Thyroid gland (tissue), 4 donors: ENCODE data around the gene CYFIP2. TPM values are rescaled to one million over a fixed set of nuclear protein-coding genes. Genes with fewer than 3 reads are reported as not detected.

ENCODE experiments used
- DNase-seq, 2 donors: peaks; one replicate each; pipeline ENCODE4 v3.0.0-alpha.2; 2019
- H3K27ac ChIP-seq, 3 donors: fragments of 200-600 bp; sonication (generic); 1 replicate in 2 of 3; 2 replicates in 1 of 3; pipeline ENCODE4 v1.5.1; 2016 to 2019; ENCODE audit warnings: mild to moderate bottlenecking in 1 of 3, moderate library complexity in 1 of 3
- H3K27me3 ChIP-seq: fragments of 200-600 bp; sonication (generic); one replicate; pipeline ENCODE4 v1.5.1; 2019
- H3K36me3 ChIP-seq, 2 donors: fragments of 200-600 bp; sonication (generic); one replicate each; pipeline ENCODE4 v1.5.1; 2016 to 2019
- H3K4me1 ChIP-seq, 2 donors: fragments of 200-600 bp; sonication (generic); one replicate each; pipeline ENCODE4 v1.5.1; 2017 to 2019
- H3K4me3 ChIP-seq, 3 donors: fragments of 200-600 bp; sonication (generic); replicated peaks in 1 of 3; 1 replicate in 2 of 3; 2 replicates in 1 of 3; pipeline ENCODE4 v1.5.1; 2016; ENCODE audit warnings: mild to moderate bottlenecking in 1 of 3
- H3K9me3 ChIP-seq: fragments of 200-600 bp; sonication (generic); one replicate; pipeline ENCODE4 v1.5.1; 2017
- POLR2A ChIP-seq, 2 donors: fragments of 450-650 bp; IDR thresholded peaks; one replicate each; pipeline ENCODE4 v1.6.1; 2017; ENCODE audit warnings: antibody characterized with exemption in 2 of 2, mild to moderate bottlenecking in 2 of 2, moderate library complexity in 1 of 2
- WGBS, 2 donors: methylation state at CpG; one replicate each; pipeline ENCODE4 v1.1.5; 2017; 5-methylcytosine and 5-hydroxymethylcytosine counted together
- intact Hi-C: fragments of 100-400 bp; cut with DNase I; formaldehyde crosslinking; loops from one replicate; pipeline ENCODE4 v1.15.1; 2023
- total RNA-seq, 4 donors: library from RNA; depleted of rRNA; stranded (reverse); fragments of >200 nt; gene quantifications; one replicate each; pipeline ENCODE4 v1.2.3, GENCODE V29; 2016
- TF ChIP-seq, protein P1 (sequence below), 6 experiments: fragments of 200-600 bp in 3 of 6; fragments of 450-650 bp in 3 of 6; sonication (generic) in 3 of 6; IDR thresholded peaks; one replicate each; pipeline ENCODE4 v1.5.1; 2016 to 2019; ENCODE audit warnings: antibody characterized with exemption in 6 of 6, mild to moderate bottlenecking in 2 of 6, inconsistent platforms in 1 of 6, moderate library complexity in 1 of 6

Gene CYFIP2
- total RNA-seq, 4 donors from 2014 or later: 18.3 to 73.5 (median 34.6) TPM

DNA sequence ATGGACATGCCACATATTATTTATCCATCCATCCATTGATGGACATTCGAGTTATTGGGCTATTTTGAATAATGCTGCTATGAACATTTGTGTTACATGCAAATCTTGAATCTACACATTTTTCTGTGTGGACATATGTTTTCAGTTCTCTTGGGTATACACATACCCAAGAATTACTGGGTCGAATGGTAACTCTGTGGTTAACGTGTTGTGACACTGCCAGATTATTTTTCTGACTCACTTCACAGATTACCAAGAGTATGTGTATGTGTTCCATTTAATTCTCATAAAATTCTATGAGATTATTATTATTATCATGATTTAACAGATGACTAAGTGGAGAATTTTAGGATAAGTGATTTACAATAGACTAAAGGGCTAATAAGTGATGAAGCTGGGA is 26.7 kb downstream of the CYFIP2 start:
- H3K36me3 ChIP-seq: no peaks in the 10 kb centered on the region
- no peak overlapping the region for H3K27ac ChIP-seq
- 92 to 94% methylated on average over 3 of the region's 3 CpGs for WGBS, 2 donors
- H3K4me3 ChIP-seq: no peak overlapping the region
- intact Hi-C loops: no loop called here
- H3K27me3 ChIP-seq: no peaks in the 10 kb centered on the region
- H3K4me1 ChIP-seq: peaks cover 0 to 4% of the 10 kb centered on the region in 2 donors
- no peak for TF ChIP-seq POLR2A (IDR thresholded peaks at IDR 0.05)
- TF ChIP-seq, protein P1, sequence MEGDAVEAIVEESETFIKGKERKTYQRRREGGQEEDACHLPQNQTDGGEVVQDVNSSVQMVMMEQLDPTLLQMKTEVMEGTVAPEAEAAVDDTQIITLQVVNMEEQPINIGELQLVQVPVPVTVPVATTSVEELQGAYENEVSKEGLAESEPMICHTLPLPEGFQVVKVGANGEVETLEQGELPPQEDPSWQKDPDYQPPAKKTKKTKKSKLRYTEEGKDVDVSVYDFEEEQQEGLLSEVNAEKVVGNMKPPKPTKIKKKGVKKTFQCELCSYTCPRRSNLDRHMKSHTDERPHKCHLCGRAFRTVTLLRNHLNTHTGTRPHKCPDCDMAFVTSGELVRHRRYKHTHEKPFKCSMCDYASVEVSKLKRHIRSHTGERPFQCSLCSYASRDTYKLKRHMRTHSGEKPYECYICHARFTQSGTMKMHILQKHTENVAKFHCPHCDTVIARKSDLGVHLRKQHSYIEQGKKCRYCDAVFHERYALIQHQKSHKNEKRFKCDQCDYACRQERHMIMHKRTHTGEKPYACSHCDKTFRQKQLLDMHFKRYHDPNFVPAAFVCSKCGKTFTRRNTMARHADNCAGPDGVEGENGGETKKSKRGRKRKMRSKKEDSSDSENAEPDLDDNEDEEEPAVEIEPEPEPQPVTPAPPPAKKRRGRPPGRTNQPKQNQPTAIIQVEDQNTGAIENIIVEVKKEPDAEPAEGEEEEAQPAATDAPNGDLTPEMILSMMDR (IDR thresholded peaks at IDR 0.05): no peak
- no peak for DNase-seq
- H3K9me3 ChIP-seq: no peaks in the 10 kb centered on the region

DNA sequence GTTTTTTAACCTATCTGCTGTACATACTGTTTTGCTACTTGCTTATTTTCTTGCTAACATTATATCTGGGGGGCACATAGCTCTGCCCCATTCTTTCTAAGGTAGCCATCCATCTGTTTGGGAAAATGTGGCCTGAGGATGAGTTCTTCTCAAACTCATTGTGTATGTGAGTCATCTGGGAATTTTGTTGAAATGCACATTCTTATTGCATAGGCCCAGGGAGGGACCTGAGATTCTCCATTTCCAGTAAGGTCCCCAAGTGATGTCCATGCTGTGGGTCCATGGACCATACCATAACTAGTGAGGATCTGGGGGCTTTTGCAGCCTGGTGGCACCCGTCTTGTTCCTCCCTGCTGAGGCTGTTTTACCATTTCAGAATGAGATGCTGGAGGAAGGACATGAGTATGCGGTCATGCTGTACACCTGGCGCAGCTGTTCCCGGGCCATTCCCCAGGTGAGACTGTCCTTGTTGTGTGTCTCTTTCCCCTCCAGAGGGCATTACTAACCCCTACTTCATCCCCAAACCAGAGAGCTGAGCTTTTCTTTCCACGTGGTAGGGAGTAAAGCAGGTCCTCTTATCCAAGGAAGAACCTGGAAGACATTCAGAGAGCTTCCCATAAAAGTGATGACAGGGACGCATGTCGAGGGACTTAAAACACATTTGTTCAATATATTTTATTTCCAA is 28.6 kb downstream of the CYFIP2 start:
- no peak for DNase-seq
- no peak overlapping the region for H3K4me3 ChIP-seq
- no peak for TF ChIP-seq POLR2A (IDR thresholded peaks at IDR 0.05)
- TF ChIP-seq, protein P1 (IDR thresholded peaks at IDR 0.05): no peak
- H3K9me3 ChIP-seq: no peaks in the 10 kb centered on the region
- intact Hi-C loops: no loop called here
- H3K36me3 ChIP-seq: no peaks in the 10 kb centered on the region
- peaks cover 0 to 4% of the 10 kb centered on the region in 2 donors for H3K4me1 ChIP-seq
- H3K27me3 ChIP-seq: no peaks in the 10 kb centered on the region
- 74 to 86% methylated on average over 4 to 7 of the region's 7 CpGs for WGBS, 2 donors
- H3K27ac ChIP-seq: no peak overlapping the region

DNA sequence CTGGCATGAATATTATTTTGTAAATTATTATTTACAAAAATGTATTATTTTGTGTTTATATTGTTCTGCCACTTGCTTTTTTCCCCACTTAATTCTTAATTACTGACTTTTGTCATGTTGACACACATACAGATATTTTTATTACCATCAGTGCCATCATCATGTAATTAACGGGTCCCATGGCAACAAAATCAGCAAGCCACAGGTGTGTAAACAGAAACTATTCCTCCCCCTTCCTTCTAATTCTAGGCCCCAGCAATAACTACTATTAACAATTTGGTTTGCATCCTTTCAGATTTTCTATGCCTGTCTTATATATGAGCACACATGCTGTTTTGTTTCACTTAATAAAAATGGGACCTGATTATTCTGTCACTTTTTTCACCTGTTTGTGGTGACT is 29.3 kb downstream of the CYFIP2 start:
- intact Hi-C loops: no loop called here
- Histone ChIP-seq H3K36me3 (no peaks in the 10 kb centered on the region), H3K4me1 (peaks cover 0 to 4% of the 10 kb centered on the region in 2 donors), H3K27ac (no peak overlapping the region), H3K9me3 (no peaks in the 10 kb centered on the region), H3K27me3 (no peaks in the 10 kb centered on the region), H3K4me3 (no peak overlapping the region)
- 84 to 85% methylated on average over 1 of the region's 1 CpG for WGBS, 2 donors
- no peak for TF ChIP-seq POLR2A (IDR thresholded peaks at IDR 0.05)
- TF ChIP-seq, protein P1 (IDR thresholded peaks at IDR 0.05): no peak
- no peak for DNase-seq

DNA sequence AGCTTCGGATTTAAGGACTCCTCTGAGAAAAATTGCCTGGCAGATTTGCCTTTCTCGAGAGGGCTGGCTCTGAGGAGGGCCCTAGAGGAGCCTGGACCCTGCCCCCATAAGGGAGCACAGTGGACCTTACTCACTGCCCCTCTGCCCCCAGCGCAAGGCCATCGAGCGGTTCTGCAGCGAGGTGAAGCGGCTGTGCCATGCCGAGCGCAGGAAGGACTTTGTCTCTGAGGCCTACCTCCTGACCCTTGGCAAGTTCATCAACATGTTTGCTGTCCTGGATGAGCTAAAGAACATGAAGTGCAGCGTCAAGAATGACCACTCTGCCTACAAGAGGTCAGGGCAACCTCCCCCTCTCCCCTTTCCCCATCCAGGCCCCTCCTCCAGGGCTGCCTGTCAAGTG is 34.6 kb downstream of the CYFIP2 start:
- Histone ChIP-seq H3K27ac (no peak overlapping the region), H3K27me3 (no peaks in the 10 kb centered on the region), H3K4me3 (no peak overlapping the region), H3K4me1 (no peaks in the 10 kb centered on the region), H3K36me3 (no peaks in the 10 kb centered on the region), H3K9me3 (no peaks in the 10 kb centered on the region)
- intact Hi-C loops: no loop called here
- WGBS, 2 donors: 85 to 89% methylated on average over 10 of the region's 10 CpGs
- DNase-seq: no peak
- TF ChIP-seq, protein P1 (IDR thresholded peaks at IDR 0.05): no peak
- no peak for TF ChIP-seq POLR2A (IDR thresholded peaks at IDR 0.05)

DNA sequence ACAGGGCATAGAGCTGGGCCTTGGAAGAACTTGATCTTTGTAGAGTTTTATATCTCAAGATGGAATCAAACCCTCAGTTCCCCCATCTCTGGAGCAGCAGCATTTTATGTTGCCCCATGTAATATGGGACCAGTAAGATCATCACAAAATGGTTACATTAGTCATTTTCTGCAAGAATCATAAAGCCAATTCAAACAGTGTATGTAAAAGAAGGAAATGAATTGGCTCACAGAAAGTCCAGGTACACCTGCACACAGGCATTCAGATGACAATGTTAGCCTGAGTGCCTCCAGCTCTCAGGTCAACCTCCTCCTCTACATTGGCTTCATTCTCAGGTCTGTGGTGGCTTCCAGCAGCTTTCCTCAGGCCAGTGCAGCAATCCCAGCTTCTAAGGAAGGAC is 35.1 kb downstream of the CYFIP2 start:
- DNase-seq: no peak
- no peak for TF ChIP-seq POLR2A (IDR thresholded peaks at IDR 0.05)
- TF ChIP-seq, protein P1 (IDR thresholded peaks at IDR 0.05): no peak
- intact Hi-C loops: no loop called here

More for the DNA sequence above, 35.1 kb downstream of the CYFIP2 start:
- no peaks in the 10 kb centered on the region for H3K9me3 ChIP-seq
- H3K36me3 ChIP-seq: no peaks in the 10 kb centered on the region
- no peak overlapping the region for H3K27ac ChIP-seq
- no peaks in the 10 kb centered on the region for H3K27me3 ChIP-seq
- peaks cover 0 to 2% of the 10 kb centered on the region in 2 donors for H3K4me1 ChIP-seq
- H3K4me3 ChIP-seq: no peak overlapping the region
